Vagina (tissue), 2 donors: ENCODE results near the gene STEAP1B.

Source experiments
- POLR2A ChIP-seq, 2 donors: fragments of 450-650 bp; IDR thresholded peaks; one replicate each; pipeline ENCODE4 v1.6.1; 2017; ENCODE audit warnings: antibody characterized with exemption in 2 of 2, mild to moderate bottlenecking in 2 of 2, moderate library complexity in 2 of 2
- TF ChIP-seq, protein P1 (sequence below), 3 experiments: fragments of 450-650 bp in 2 of 3; fragments of 200-600 bp in 1 of 3; sonication (generic) in 1 of 3; IDR thresholded peaks; one replicate each; pipeline ENCODE4 v1.5.1; 2017 to 2019; ENCODE audit warnings: antibody characterized with exemption in 3 of 3, mild to moderate bottlenecking in 2 of 3, moderate library complexity in 2 of 3

DNA sequence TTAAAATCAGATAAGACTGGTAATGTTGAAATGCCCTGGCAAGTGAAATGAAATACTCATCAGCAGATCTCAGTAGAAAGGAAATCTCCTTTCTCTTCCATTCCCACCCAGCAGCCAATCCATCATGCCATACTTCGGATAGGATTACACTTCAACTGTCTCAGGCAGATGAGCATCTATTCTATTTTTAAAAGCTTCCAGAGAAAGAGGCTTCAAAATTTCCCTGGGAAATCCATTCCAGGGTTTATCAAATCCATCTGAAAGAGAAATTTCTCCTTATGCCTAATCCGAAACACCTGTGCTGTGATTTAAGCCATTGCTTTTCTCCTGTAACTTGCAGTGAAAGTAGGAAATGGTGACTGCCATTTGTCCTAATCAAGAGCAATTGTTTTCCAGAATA, 82.6 kb downstream of the STEAP1B start:
- TF ChIP-seq POLR2A (IDR thresholded peaks at IDR 0.05), result no peak
- TF ChIP-seq, protein P1, sequence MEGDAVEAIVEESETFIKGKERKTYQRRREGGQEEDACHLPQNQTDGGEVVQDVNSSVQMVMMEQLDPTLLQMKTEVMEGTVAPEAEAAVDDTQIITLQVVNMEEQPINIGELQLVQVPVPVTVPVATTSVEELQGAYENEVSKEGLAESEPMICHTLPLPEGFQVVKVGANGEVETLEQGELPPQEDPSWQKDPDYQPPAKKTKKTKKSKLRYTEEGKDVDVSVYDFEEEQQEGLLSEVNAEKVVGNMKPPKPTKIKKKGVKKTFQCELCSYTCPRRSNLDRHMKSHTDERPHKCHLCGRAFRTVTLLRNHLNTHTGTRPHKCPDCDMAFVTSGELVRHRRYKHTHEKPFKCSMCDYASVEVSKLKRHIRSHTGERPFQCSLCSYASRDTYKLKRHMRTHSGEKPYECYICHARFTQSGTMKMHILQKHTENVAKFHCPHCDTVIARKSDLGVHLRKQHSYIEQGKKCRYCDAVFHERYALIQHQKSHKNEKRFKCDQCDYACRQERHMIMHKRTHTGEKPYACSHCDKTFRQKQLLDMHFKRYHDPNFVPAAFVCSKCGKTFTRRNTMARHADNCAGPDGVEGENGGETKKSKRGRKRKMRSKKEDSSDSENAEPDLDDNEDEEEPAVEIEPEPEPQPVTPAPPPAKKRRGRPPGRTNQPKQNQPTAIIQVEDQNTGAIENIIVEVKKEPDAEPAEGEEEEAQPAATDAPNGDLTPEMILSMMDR (IDR thresholded peaks at IDR 0.05), result no peak
